Glutamatergic neuron (in vitro differentiated cells): ENCODE measurements around the gene SCML1. TPM values are rescaled to one million over a fixed set of nuclear protein-coding genes. Genes with fewer than 3 reads are reported as not detected.

Source experiments
- DNase-seq: peaks from one replicate; pipeline ENCODE4 v3.0.0; 2022
- H3K27ac Mint-ChIP-seq: one replicate; pipeline ENCODE4 v1.8.0; 2020; ENCODE audit warnings: mild to moderate bottlenecking, mixed read lengths, inconsistent platforms; ENCODE audit not compliant: unreplicated experiment
- H3K27me3 Mint-ChIP-seq: one replicate; pipeline ENCODE4 v1.8.0; 2020; ENCODE audit warnings: mild to moderate bottlenecking, moderate library complexity, mixed read lengths, inconsistent platforms; ENCODE audit not compliant: unreplicated experiment
- H3K36me3 Mint-ChIP-seq: one replicate; pipeline ENCODE4 v1.8.0; 2020; ENCODE audit warnings: mild to moderate bottlenecking, mixed read lengths, inconsistent platforms; ENCODE audit not compliant: unreplicated experiment
- H3K4me1 Mint-ChIP-seq: one replicate; pipeline ENCODE4 v1.8.0; 2020; ENCODE audit warnings: mild to moderate bottlenecking, low read depth, mixed read lengths, inconsistent platforms; ENCODE audit not compliant: unreplicated experiment
- H3K4me3 Mint-ChIP-seq: one replicate; pipeline ENCODE4 v1.8.0; 2020; ENCODE audit warnings: mild to moderate bottlenecking, mixed read lengths, inconsistent platforms; ENCODE audit not compliant: unreplicated experiment
- H3K9me3 Mint-ChIP-seq: one replicate; pipeline ENCODE4 v1.8.0; 2020; ENCODE audit warnings: mild to moderate bottlenecking, moderate library complexity, mixed read lengths, inconsistent platforms; ENCODE audit not compliant: unreplicated experiment
- CTCF ChIP-seq: fragments of 200-600 bp; sonication (generic); IDR thresholded peaks from one replicate; pipeline ENCODE4 v1.5.0; 2021; ENCODE audit not compliant: partially characterized antibody, unreplicated experiment
- total RNA-seq: library from RNA; stranded (reverse); fragmentation: NEBNext Ultra II Directional; extraction: Animal tissue kit (Norgen Biotek cat#: 25700); gene quantifications from one replicate; pipeline ENCODE4 v1.2.1, GENCODE V29; 2021; ENCODE audit not compliant: unreplicated experiment

Gene SCML1
- total RNA-seq, 1 donor from 2014 or later: 2.7 TPM

GRCh38 chrX:17721715-17722114 is 15.6 kb upstream of the SCML1 start:
- Mint-ChIP-seq H3K27me3 (no peaks in the 10 kb centered on the region), H3K27ac (no peak overlapping the region), H3K4me1 (peaks cover 5% of the 10 kb centered on the region), H3K36me3 (no peaks in the 10 kb centered on the region), H3K9me3 (no peaks in the 10 kb centered on the region), H3K4me3 (no peak overlapping the region)
- no peak for TF ChIP-seq CTCF
- DNase-seq: no peak

GRCh38 chrX:17725181-17725580 is 12.1 kb upstream of the SCML1 start:
- no peaks in the 10 kb centered on the region for H3K9me3 Mint-ChIP-seq
- no peak overlapping the region for H3K4me3 Mint-ChIP-seq
- no peak overlapping the region for H3K27ac Mint-ChIP-seq
- DNase-seq: no peak
- H3K4me1 Mint-ChIP-seq: peaks cover 5% of the 10 kb centered on the region
- TF ChIP-seq CTCF: no peak
- H3K36me3 Mint-ChIP-seq: no peaks in the 10 kb centered on the region
- H3K27me3 Mint-ChIP-seq: no peaks in the 10 kb centered on the region

- Mint-ChIP-seq H3K4me1 (no peaks in the 10 kb centered on the region), H3K27me3 (no peaks in the 10 kb centered on the region), H3K4me3 (no peak overlapping the region), H3K27ac (no peak overlapping the region), H3K9me3 (no peaks in the 10 kb centered on the region), H3K36me3 (no peaks in the 10 kb centered on the region)
- no peak for TF ChIP-seq CTCF
- DNase-seq: no peak
Observed at GRCh38 chrX:17732138-17732783, 5.0 kb upstream of the SCML1 start.

- Mint-ChIP-seq H3K9me3 (no peaks in the 10 kb centered on the region), H3K27me3 (no peaks in the 10 kb centered on the region), H3K27ac (no peak overlapping the region), H3K4me3 (no peak overlapping the region), H3K4me1 (no peaks in the 10 kb centered on the region), H3K36me3 (no peaks in the 10 kb centered on the region)
- no peak for TF ChIP-seq CTCF
- DNase-seq: no peak
Observed at GRCh38 chrX:17735406-17735805, 1.9 kb upstream of the SCML1 start.

- no peak for TF ChIP-seq CTCF
- no peaks in the 10 kb centered on the region for H3K4me1 Mint-ChIP-seq
- no peak for DNase-seq
- H3K4me3 Mint-ChIP-seq: peak overlapping the region; percentile 76
- H3K9me3 Mint-ChIP-seq: no peaks in the 10 kb centered on the region
- no peak overlapping the region for H3K27ac Mint-ChIP-seq
- H3K27me3 Mint-ChIP-seq: no peaks in the 10 kb centered on the region
- H3K36me3 Mint-ChIP-seq: no peaks in the 10 kb centered on the region
Observed at GRCh38 chrX:17736478-17736855, 826 bp upstream of the SCML1 start.
